ENCODE results near the gene PKP1. TPM values are rescaled to one million over a fixed set of nuclear protein-coding genes. Genes with fewer than 3 reads are reported as not detected.

Gene PKP1
- total RNA-seq, 1 donor from 2014 or later: not detected

DNA sequence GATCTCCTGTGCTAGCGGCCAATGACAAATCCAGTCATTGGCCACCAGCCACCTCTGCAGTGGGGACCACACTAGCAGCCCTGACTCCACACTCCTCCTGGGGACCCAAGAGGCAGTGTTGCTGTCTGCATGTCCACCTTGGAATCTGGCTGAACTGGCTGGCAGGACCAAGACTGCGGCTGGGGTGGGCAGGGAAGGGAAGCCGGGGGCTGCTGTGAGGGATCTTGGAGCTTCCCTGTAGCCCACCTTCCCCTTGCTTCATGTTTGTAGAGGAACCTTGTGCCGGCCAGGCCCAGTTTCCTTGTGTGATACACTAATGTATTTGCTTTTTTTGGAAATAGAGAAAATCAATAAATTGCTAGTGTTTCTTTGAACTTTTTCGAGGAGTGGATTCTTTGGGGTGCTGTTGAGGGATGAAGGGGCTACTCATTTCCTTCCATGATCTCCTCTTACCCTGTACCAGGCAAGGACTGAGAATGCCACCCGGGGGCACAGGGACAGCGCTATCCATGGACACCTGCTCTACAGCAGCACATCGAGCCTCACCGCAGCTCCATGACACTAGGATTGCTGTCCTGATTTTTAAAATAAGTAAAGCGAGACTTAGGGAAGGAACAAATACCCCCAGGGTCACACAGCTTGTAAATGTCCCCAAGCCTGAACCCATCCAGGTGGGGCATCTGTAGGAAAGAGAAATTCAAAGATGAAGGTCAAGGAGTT lies 49.5 kb downstream of the PKP1 start:
- Histone ChIP-seq H3K36me3 (no peaks in the 10 kb centered on the region), H3K4me3 (no peak overlapping the region), H3K4me1 (no peaks in the 10 kb centered on the region), H3K27me3 (no peaks in the 10 kb centered on the region), H3K9me3 (no peaks in the 10 kb centered on the region), H3K27ac (no peak overlapping the region)
- intact Hi-C loops (cut with DNase I): no loop called here
- DNase-seq (ENCODE audit: low spot score in 2 of 2): peak in 1 of 2 donors; percentile 37
- TF ChIP-seq, protein P1, sequence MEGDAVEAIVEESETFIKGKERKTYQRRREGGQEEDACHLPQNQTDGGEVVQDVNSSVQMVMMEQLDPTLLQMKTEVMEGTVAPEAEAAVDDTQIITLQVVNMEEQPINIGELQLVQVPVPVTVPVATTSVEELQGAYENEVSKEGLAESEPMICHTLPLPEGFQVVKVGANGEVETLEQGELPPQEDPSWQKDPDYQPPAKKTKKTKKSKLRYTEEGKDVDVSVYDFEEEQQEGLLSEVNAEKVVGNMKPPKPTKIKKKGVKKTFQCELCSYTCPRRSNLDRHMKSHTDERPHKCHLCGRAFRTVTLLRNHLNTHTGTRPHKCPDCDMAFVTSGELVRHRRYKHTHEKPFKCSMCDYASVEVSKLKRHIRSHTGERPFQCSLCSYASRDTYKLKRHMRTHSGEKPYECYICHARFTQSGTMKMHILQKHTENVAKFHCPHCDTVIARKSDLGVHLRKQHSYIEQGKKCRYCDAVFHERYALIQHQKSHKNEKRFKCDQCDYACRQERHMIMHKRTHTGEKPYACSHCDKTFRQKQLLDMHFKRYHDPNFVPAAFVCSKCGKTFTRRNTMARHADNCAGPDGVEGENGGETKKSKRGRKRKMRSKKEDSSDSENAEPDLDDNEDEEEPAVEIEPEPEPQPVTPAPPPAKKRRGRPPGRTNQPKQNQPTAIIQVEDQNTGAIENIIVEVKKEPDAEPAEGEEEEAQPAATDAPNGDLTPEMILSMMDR (IDR thresholded peaks at IDR 0.05): no peak

DNA sequence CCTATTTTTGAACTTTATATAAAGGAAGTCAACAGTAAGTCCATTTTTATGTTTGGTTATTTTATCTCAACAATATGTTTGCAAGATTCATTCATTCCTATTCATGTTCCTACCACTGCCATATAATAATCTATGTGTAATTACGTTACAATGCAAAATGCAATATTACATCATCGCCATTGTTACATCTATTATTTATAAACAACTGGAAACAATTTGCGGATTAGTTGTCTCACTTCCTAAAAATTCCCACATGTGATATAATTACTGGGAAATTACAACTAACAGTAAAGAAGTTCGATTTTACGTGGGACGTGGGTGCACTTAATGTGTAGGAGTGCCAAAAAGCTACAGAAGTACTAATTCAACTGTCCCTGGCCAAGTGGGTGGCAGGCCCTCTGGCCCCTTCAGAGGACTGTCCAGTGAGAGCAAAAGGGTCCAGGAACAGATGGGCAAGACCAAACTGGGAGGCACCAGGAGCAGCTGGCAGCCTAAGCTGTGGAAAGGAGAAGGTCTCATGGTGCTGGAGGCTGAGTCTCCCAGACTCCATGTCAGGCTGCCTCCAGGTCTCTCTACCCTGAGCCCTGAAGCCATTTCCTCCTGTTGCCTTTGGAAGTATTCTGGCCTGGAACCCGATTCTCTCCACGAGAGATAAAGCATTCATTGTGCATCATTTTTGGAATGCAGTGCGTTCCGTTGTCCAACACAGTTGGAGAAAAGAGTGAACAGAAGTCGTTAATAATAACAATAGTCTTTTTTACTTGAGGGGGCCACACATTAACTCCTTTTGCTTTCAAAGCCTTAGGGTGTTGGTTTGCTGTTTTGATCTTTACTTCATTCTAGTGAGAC lies 51.2 kb downstream of the PKP1 start:
- DNase-seq (ENCODE audit: low spot score in 2 of 2): no peak
- no peaks in the 10 kb centered on the region for H3K27me3 ChIP-seq
- H3K27ac ChIP-seq: no peak overlapping the region
- no peaks in the 10 kb centered on the region for H3K9me3 ChIP-seq
- H3K4me3 ChIP-seq: no peak overlapping the region
- TF ChIP-seq, protein P1 (IDR thresholded peaks at IDR 0.05): no peak
- intact Hi-C loops (cut with DNase I): no loop called here
- no peaks in the 10 kb centered on the region for H3K36me3 ChIP-seq
- H3K4me1 ChIP-seq: no peaks in the 10 kb centered on the region

DNA sequence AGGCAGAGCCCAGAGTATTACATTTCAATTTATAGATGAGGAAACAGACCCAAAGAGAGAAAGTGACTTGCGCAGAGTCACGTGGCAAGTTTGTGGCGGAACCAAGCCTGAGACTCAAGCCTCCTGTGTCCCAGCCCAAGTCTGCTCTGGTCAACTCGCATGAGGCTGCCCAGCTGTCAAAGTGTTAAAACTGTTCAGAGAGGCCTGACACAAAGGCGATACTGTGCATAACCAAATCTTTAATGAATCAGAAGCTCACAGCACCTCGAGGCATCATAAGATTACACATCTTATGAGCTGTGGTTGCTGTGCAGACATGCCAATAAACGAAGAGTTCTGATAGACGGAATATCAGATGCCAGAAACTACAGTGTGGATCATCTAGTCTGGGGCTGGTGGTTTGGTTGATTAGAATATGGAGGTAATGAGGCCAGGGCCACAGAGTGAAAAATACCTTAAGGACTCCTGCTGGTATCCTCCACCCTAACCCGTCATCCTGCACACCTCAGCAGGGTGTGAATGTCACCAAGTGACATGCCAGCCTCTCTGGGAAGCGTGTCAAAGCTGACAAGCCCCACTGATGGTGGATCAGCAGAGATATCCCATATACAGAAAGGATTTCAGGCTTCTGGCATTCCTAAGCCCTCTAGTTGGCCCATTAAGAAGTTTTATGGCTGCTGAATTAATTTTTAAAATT lies 52.0 kb downstream of the PKP1 start:
- DNase-seq (ENCODE audit: low spot score in 2 of 2): peak in 1 of 2 donors; percentile 19
- no peak overlapping the region for H3K4me3 ChIP-seq
- H3K9me3 ChIP-seq: no peaks in the 10 kb centered on the region
- no peaks in the 10 kb centered on the region for H3K4me1 ChIP-seq
- TF ChIP-seq, protein P1 (IDR thresholded peaks at IDR 0.05): no peak
- no peaks in the 10 kb centered on the region for H3K36me3 ChIP-seq
- H3K27me3 ChIP-seq: no peaks in the 10 kb centered on the region
- intact Hi-C loops (cut with DNase I): no loop called here
- H3K27ac ChIP-seq: no peak overlapping the region

DNA sequence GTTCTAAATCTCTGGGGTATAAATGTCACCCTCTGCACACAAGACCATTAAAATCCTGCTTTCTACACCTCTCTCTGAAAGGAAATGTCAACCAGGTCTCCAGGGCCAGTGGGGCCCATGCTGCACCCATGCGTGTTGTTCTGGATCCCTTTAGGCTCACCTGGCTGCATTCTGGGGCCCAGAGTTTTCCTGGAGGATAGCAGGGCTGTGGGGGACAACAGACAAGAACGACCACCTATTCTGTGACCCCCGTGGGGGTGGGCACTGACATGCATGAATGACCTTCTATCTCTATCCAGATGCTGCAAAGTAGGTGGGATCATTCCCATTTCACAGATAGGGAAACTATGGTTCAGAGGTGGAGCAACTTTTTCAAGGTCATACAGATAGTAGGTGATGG lies 52.6 kb downstream of the PKP1 start:
- DNase-seq (ENCODE audit: low spot score in 2 of 2): no peak
- TF ChIP-seq, protein P1 (IDR thresholded peaks at IDR 0.05): no peak
- no peaks in the 10 kb centered on the region for H3K36me3 ChIP-seq
- no peak overlapping the region for H3K27ac ChIP-seq
- no peak overlapping the region for H3K4me3 ChIP-seq
- no peaks in the 10 kb centered on the region for H3K27me3 ChIP-seq
- no peaks in the 10 kb centered on the region for H3K9me3 ChIP-seq
- intact Hi-C loops (cut with DNase I): no loop called here
- H3K4me1 ChIP-seq: no peaks in the 10 kb centered on the region

DNA sequence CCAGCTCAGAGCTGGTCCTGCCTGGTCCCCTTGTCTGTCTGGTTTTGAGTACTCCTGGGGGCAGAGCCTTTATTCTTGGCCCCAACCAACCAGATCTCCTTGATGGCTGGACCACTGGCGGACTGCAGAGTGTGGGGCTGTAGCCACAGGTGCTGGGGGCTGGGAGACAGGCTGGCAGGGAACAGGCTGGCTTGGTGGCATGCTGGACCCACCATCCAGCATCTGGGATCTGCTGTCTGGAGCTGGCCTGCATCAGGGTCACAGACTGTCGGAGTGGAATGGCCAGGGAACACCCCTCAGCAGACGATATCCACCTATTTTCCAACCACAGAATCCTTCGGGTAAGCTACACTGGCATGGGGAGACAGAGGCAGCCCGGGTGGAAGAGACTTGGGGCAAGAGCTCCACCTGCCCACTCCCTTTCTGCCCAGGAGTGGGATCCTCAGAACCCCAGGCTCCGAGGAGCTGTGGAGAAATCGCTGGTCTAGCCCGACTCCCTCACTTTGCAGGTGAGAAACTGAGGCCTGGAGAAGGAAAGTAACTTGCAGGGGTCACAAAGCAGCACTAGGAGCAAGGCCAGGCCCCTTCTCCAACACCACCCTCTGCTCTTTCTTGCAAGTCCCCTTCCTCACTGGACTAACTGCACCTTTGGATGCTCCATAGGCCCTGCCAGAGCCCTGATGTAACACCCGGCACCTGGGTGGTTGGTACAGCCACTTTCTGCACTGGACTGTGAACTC lies 53.6 kb downstream of the PKP1 start:
- H3K4me3 ChIP-seq: no peak overlapping the region
- DNase-seq (ENCODE audit: low spot score in 2 of 2): peak in 1 of 2 donors; percentile 33
- TF ChIP-seq, protein P1 (IDR thresholded peaks at IDR 0.05): no peak
- no peaks in the 10 kb centered on the region for H3K9me3 ChIP-seq
- H3K36me3 ChIP-seq: no peaks in the 10 kb centered on the region
- no peaks in the 10 kb centered on the region for H3K4me1 ChIP-seq
- H3K27ac ChIP-seq: no peak overlapping the region
- H3K27me3 ChIP-seq: no peaks in the 10 kb centered on the region
- intact Hi-C loops (cut with DNase I): no loop called here
